AG09319 (cell line): ENCODE data around the gene ZRANB3.
"Not testable (repeated sequence)": the region's sequence is repeated elsewhere in the genome, so short reads cannot be mapped to it uniquely, and the experiment has no call there.

Source experiments
- DNase-seq: peaks from one replicate; pipeline ENCODE4 v3.0.0-alpha.2; 2010; ENCODE audit warnings: low read depth; ENCODE audit errors: extremely low read depth
- CTCF ChIP-seq: IDR thresholded peaks from 2 replicates; pipeline ENCODE4 v1.5.1; 2011; ENCODE audit warnings: low read depth, mild to moderate bottlenecking, inconsistent platforms, low read length, moderate library complexity

ZRANB3 gene

DNA sequence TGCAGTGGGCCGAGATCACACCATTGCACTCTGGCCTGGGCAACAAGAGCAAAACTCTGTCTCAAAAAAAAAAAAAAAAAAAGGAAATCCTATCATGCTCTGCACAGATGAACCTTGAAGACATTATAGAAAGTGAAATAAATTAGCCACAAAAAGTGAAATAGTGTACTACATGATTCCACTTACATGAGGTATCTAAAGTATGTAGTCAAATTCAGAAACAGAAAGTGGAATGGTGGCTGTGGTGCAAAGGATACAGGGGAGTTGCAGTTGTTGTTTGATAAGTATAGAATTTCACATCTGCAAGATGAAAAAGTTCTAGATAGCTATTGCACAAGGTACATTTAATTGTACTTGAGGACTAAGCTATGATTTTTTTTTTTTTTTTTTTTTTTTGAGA, 5.2 kb downstream of the ZRANB3 start:
- no peak for TF ChIP-seq CTCF
- DNase-seq: no peak

- DNase-seq: no peak
- no peak for TF ChIP-seq CTCF
Observed at GRCh38 chr2:135512099-135512498, 18.9 kb downstream of the ZRANB3 start.

- DNase-seq: no peak
- TF ChIP-seq CTCF: no peak
Observed at GRCh38 chr2:135510577-135510976, 20.4 kb downstream of the ZRANB3 start.

GRCh38 chr2:135504811-135505210, 26.2 kb downstream of the ZRANB3 start:
- DNase-seq: no peak

DNA sequence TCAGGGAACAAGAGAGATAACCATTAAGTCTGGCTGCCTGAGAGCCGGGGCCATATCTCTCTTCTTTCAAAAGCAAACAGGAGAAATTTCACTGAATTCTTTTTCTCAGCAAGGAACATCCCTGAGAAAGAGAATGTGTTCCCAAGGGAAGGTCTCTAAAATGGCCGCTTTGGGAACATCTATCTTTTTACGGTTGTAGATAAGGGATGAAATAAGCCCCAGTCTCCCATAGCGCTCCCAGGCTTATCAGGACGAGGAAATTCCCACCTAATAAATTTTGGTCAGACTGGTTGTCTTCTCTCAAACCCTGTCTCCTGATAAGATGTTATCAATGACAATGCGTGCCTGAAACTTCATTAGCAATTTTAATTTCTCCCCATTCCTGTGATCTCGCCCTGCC, 32.4 kb downstream of the ZRANB3 start:
- not testable (repeated sequence) for DNase-seq

More at GRCh38 chr2:135504811-135505210, 26.2 kb downstream of the ZRANB3 start:
- TF ChIP-seq CTCF: no peak

DNA sequence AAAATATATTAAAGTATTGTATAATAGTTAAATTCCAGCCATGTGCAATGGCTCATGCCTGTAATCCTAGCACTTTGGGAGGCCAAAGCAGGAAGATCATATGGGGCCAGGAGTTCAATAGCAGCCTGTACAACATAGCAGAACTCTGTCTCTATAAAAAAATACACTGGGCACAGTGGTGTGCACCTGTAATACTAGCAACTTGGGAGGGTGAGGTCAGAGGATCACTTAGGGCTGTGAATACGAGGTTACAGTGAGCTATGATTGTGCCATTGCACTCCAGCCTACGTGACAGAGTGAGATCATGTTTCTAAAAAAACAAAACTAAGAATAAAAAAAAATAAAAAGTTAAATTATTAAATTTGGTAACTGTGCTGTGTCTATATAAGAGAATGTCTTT, 36.1 kb downstream of the ZRANB3 start:
- no peak for TF ChIP-seq CTCF
- DNase-seq: no peak

DNA sequence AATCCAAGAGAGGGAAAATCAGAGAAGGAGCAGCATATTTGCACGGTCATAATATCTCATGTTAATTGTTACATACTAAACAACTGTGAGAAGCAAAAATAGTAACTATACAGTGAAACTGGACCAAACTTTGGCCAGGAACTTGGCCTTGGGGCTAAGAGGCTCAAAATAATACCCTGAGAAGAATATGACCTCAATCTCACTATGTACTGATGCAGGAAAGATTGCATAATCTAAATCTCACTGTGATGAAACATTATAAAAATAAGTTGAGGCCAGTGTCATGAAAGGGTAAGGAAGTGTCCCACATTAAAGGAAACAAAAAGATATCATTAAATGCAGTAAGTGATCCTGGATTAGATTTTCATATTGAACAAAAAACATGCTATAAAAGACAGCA, 36.5 kb downstream of the ZRANB3 start:
- TF ChIP-seq CTCF: no peak
- no peak for DNase-seq

GRCh38 chr2:135490376-135490775, 40.6 kb downstream of the ZRANB3 start:
- TF ChIP-seq CTCF: no peak
- no peak for DNase-seq
